ENCODE results near the gene INS.

Gene INS

DNA sequence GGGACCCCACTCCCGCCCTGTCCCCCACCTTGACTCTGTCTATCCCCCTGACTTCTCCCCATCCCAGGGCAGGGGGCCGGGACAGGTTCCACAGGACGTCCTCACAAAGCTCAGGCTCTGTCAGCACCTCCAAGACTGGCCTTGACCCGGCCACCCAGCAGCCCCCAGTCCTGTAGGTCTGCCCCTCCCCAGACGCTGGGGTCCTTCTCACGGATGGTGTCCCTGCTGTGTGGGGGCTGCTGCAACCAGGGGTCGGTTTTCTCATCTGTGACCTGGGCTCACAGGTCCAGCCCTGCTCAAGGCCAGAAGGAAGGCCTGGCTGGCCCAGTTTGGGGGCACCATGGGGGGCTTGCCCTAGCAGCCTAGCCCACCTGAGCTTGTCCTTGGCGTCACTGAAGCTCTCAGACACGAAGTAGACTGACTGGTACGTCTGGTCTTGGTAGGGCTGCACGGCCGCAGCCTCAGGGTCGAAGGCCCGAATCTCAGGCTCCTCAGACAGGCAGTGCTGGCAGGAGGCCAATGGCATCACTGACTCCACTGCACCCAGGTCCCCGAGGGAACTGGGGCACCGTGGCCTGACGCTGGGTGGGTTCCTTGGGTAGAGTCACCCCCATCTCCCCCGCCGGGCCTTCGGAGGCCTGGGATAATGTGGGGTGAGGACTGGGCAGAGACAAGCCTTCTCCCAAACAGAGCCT, 4.0 kb upstream of the INS start:
- no peak for DNase-seq (ENCODE audit: low read depth)

GRCh38 chr11:2164081-2164480, 3.1 kb upstream of the INS start:
- DNase-seq (ENCODE audit: low read depth) = no peak

DNA sequence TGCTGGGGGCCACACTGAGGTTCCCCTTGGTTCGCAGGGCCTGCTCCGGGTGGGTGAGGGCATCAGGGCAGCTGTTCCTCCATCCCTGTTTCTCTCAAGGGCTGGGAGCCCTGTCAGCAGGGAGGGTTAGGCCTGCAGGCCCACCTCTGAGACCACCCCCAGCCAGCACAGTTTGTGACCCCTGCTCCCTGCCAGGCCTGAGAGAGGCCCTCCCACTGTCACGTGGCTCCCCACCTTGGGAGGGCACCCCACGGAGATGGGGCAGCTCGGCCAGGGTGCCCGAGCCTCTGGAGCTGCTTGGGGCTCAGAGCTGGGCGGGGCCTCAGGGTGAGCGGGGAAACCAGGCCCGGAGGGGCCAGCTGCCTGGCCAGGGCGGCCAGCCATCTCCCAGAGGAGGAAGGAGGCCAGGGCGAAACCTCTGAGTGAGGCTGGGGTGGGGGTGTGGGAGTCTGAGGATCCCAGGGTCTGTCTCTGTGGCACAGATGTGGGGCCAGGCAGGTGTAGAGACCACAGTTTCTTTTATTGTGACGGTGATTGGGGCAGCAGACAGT, 2.5 kb upstream of the INS start:
- DNase-seq (ENCODE audit: low read depth) = no peak

DNA sequence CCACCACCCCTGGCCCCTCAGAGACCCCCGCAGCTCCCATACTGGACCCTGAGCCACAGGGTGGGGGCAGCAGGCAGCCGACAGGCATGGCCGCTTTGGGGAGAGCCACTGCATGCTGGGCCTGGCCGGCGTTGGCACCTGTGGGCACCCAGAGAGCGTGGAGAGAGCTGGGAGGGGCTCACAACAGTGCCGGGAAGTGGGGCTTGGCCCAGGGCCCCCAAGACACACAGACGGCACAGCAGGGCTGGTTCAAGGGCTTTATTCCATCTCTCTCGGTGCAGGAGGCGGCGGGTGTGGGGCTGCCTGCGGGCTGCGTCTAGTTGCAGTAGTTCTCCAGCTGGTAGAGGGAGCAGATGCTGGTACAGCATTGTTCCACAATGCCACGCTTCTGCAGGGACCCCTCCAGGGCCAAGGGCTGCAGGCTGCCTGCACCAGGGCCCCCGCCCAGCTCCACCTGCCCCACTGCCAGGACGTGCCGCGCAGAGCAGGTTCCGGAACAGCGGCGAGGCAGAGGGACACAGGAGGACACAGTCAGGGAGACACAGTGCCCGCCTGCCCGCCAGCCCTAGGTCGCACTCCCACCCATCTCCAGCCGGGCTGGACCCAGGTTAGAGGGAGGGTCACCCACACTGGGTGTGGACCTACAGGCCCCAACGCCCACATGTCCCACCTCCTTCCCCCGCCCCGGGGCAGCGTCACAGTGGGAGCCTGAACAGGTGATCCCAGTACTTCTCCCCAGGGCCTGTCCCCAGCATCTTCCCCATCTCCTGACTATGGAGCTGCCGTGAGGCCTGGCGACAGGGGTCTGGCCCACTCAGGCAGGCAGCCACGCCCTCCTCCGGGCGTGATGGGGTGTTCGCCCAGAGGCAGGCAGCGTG, 1.2 kb downstream of the INS start:
- DNase-seq (ENCODE audit: low read depth) = no peak

- no peak for DNase-seq (ENCODE audit: low read depth)
Measured at GRCh38 chr11:2158966-2159365, 2.0 kb downstream of the INS start.

DNA sequence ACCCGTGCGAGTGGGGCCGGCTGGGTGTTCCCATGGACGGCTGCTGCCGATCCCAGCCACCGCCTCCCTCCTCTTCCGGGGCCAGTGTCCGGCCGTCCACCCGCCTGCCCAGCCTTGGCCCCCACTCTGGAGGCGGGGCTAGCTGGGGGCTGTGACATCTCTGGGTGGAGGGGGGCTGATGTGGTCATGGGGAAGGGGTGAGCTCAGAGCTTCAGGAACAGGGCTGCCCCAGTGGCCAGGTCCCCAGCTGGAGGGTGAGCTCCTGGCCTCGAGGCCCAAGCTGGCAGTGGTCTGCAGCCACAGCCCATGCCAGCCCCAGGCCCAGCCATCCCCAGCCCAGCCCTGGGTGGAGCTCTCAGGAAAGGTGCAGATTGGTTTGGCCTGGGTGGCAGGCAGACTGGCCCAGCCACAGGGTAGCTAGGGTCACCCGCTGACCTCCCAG, 2.7 kb downstream of the INS start:
- no peak for DNase-seq (ENCODE audit: low read depth)

DNA sequence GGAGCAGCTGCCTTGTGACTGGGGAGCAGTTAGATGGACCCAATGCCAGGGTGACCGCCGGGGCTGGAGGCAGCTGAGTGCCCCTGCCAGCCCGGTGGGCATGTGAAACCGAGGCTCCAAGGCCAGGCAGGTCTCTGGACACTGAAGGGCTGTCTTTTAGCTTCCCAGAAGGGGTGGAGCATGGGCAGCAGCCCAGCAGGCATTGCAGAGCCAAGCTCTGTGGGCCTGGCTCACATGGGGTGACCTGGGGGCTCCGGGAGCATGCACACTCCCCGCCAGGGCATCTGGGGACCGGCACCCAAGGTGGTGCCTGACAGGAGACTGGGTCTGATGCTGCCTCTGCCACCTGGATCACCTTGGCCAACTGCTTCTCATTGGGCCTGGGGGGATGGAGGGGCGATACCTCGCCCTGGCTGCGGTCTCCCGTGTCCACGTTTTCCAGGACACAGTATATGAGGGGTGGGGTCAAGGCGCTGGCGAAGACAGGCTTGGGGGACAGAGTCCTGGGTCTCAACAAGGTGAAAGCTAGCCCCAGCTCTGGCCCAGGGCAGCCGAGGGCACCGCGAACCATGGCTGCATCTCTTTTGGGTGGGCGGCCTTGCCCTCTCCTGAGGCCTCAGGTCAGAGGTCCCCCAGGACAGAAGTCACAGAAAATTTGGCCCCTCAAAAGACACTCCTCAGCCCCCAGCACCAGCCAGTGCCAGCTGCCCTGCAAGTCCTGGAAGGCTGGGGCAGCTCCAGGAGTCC, 3.5 kb downstream of the INS start:
- no peak for DNase-seq (ENCODE audit: low read depth)

GRCh38 chr11:2156416-2157182, 4.4 kb downstream of the INS start:
- DNase-seq (ENCODE audit: low read depth) = peak; percentile 16

- DNase-seq (ENCODE audit: low read depth) = no peak
Measured at GRCh38 chr11:2155511-2155910, 5.5 kb downstream of the INS start.

DNA sequence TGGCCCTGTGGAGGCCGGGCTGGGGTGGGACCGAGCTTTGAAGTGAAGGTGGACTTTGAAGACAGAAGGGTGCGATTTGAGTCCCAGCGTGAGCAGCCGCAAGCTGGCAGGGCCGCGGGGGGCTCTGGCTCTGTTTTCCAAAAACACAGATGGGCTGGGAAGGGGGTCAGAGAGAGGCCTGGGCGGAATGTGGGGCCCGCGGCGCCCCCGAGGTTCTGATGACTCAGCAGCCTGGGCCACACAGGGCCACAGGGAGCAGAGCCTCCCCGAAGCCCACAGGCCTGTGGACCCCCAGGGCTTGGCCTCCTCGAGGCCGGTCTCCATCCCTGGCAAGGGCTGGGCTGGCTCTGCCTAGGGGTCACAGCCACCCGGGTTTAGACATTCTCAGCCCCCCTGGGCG, 6.1 kb downstream of the INS start:
- DNase-seq (ENCODE audit: low read depth) = no peak

- no peak for DNase-seq (ENCODE audit: low read depth)
Measured at GRCh38 chr11:2154195-2154585, 6.8 kb downstream of the INS start.

DNA sequence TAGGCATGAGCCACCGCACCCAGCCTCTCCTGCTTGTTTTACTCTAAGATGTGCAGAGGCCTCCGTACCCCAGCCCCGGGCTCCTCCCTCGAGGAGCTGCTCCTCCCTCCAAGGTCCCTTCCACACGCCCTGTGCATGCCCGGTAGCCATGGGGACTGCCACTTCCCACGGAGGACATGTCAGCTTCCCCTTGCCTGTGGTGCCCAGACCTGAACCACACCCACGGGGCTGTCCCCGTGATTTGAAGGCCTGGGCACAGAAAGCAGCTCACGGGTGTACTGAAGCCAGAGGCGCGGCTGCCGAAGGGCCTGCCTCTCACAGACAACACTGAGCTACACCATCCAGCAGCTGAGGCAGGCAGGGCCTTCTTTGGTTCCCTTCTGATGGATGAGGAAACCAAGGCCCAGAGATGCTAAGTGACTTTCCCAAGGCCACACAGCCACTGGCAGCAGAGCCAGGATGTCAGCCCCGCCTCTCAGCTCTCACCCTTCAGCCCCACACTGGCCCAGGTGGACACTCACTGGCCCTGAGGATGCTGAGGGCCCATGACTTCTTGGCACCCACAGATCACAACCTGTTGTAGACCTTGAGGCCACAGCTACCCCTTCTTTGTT, 7.3 kb downstream of the INS start:
- no peak for DNase-seq (ENCODE audit: low read depth)

DNA sequence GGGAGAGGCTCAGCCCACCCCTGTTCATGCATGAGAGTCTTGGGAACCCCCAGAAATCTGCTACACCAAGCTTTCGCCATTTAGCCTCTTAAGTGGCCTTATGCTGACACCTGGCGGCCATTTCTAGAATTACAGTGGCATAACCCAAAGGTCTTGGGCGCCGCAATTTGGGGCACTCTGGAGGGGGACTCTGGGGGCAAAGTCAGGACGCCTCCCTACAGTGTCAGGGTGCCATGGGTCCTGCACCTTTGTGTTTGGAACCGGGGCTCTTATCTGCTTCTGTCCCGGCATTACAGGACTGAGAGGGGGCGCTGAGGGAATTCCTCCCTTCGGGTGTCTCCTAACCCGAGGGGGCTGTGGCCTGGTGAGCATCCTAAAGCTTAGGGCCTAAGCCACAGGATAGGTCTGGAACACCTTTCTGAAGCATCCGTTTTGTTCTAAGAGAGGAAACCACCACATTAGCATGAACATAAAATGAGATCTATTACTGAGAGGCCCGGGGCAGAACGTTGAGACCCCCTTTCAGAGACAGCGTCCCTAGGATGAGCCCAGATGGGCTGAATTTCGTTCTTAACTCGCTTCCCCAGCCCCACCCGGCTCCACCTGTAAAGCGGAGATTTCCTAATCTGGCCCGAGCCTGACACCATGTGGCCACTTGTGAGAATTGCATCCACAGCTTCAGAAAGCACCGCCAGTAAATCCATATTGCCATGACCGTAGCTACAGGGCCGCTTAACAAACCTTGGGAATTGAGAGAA, 9.3 kb downstream of the INS start:
- peak; percentile 73 for DNase-seq (ENCODE audit: low read depth)

DNA sequence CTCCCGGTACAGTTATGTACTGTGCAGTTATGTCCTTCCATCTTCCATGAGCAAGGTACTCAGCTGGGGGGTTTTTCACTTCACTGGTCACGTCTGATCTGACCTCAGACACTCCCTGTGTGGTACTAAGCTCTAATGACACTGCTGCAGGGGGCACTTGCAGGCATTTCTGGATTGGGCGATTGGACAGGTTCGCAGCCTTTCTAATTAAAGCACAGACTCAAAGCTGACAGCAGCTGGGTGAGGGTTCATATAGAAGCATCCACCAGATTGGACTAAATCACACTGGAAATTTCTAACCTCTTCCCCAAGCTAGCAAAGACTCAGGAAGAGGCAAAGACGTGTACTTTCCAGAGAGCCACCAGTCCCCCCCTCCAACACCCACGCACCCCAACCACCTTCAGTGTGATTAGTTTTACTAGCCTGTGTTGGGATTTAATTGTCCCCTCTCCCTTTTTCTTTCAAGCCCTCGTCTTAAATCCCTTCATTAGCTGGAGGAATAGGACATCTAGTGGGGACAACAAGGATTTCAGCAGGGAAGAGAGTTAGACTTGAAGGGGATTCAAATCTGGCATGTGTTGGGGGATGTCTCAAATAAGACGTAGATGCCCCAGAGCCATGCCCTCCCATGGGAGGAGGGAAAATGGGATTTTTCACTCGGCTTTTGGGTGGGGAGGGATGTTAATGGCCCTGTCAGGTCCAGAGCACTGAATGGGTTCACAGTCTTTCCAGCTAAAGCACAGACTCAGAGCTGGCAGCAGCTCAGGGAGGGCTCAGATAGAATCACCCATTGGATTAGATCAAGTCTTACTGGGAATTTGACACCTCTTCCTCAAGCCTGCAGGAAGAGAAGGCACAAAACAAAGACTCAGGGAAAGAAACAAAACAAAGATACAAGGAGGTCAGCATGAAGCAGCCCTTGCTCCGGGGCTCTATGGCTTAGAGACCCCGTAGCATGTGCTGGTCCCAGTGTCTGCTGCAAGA, 10.9 kb downstream of the INS start:
- no peak for DNase-seq (ENCODE audit: low read depth)

DNA sequence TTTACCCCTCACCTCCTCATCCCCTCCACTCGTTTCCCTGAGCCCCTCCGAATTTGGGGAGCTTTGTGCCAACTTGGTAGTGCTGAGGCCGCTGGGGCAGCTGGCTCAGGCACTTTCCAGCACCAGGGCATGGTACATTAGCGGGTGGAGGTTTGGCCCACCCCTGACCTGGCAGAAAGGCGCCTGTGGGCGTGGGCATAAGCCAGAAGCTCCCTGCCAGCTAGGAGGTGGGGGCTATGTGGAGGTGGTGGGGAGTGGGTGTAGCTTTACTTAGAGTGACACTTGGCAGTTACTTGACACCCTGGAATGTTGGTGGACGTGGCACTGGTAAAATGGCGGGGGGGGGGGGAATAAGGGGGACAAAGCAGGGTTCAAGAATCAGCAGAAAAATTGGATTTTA, 11.5 kb downstream of the INS start:
- no peak for DNase-seq (ENCODE audit: low read depth)

- DNase-seq (ENCODE audit: low read depth) = no peak
Measured at GRCh38 chr11:2148595-2148994, 12.4 kb downstream of the INS start.

DNA sequence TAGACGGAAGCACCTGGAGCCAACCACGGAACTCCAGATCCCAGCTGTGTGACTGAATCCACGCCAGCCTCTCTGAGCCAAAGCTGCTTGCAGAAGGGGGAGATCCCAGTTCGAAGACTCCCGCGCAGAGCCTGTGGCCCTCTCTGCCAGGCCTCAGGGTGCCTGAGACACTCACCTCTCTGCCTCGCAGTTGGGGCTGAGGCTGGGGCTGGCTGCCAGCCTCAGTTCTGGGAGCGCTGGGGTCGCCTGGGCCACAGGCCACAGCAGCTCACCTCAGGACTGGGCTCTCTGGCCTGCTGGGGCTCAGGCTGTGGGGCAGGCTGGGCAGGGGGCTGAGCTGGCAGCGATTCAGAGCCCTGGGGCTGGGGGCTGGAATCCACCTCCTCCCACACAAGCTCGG, 13.6 kb downstream of the INS start:
- no peak for DNase-seq (ENCODE audit: low read depth)

DNA sequence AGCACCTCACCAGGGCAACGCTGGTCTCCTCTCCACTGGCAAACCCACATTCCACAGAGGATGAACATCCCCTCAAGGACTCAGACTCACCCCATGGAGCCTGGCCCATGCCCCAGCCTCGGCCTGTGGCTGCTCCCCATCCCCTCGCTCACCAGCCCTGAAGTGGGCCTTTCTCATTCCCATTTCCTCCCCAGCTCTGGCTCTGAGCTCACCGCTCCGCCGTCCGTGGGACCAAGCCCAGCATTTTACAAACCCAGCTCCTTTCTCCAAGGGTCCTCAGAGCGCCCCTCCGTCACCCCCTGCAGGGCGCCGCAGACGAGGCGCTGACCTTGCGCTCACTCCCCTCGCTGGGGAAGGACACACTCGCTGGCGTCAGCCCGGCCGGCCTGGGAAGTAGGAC, 15.0 kb downstream of the INS start:
- no peak for DNase-seq (ENCODE audit: low read depth)

DNA sequence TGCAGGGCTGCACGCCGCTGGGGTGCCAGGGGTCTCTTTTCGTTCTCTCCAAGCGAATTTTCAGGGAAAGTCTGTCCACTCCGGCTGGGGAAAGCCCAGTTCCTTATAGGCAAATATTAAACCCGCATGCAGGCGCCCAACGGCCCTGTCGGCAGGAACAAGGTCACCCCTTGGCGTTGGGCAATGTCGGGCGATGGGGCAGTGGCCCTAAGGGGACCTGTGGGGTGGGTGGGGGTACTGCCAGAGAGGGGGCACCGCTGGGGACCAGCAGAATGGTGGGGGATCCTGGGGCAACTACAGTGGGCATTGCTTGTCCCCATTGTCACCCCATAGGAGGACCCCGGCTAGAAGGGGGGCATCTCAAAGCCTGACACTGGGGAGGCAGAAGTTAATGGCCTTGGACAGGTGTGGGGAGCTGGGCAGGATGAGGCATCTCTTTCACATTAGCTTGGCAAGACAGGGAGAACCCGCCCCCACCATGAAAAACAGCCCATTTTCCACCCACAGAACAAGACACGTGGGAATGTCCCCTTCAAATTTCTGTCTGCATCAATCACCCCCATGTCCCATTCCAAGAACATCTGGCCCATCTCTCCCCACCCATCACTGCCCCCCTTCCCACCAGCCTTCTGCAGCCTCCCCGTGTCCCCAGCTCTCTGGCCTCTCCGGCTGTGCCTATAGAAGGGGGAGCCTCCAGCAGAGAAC, 16.3 kb downstream of the INS start:
- DNase-seq (ENCODE audit: low read depth) = no peak
